NCI-H2107 (cell line): ENCODE data around the gene SMARCC1.

ENCODE experiments used
- DNase-seq: peaks from one replicate; lab custom pipeline; 2025; lab: John Stamatoyannopoulos, UW

The SMARCC1 gene

GRCh38 chr3:47630810-47631209 is 150.9 kb downstream of the SMARCC1 start:
- no peak for DNase-seq

DNA sequence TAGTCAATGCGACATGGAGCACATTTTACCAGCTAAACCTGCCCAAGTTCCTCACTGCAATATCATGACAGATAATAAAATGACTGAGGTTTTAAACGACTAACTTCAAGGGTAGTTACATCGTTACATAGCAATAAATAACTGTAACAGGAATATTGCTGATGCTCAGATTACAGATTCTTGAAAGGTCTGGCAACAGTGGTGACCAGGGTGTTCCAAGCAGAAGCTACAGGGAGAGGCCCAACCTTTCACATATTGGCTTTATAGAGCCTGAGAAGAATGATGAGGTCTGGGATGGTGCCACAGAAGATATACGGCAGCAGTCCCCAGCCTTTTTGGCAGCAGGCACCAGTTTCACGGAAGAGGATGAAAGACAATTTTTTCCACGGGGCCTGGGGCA is 151.9 kb downstream of the SMARCC1 start:
- no peak for DNase-seq

GRCh38 chr3:47628426-47628825 is 153.3 kb downstream of the SMARCC1 start:
- DNase-seq, result no peak

- no peak for DNase-seq
Observed at GRCh38 chr3:47622671-47623461, 158.8 kb downstream of the SMARCC1 start.

- DNase-seq, result no peak
Observed at GRCh38 chr3:47617086-47618010, 164.3 kb downstream of the SMARCC1 start.

GRCh38 chr3:47614788-47615187 is 166.9 kb downstream of the SMARCC1 start:
- no peak for DNase-seq

- DNase-seq, result no peak
Observed at GRCh38 chr3:47613722-47614121, 168.0 kb downstream of the SMARCC1 start.

- no peak for DNase-seq
Observed at GRCh38 chr3:47612879-47613278, 168.8 kb downstream of the SMARCC1 start.

- no peak for DNase-seq
Observed at GRCh38 chr3:47612178-47612577, 169.5 kb downstream of the SMARCC1 start.

GRCh38 chr3:47611576-47611975 is 170.1 kb downstream of the SMARCC1 start:
- DNase-seq, result no peak

- no peak for DNase-seq
Observed at GRCh38 chr3:47610583-47610982, 171.1 kb downstream of the SMARCC1 start.

DNA sequence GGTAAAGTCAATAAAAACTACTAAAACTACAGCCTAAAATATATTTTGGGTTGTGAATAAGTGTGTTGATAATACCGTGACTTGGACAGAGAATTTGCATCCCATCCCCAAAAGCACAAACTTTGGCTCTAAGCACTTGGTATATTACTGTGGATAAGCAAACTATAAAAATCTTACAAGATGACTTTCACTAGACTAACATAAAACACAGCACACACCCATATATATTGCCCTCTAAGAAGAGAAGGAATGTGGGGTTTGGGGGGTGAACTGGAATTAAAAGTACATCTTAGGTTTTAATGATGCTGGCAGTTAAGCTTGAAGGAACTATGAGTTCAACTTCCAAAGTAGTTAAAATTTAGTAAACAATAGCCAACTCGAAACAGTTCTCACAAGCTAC is 174.4 kb downstream of the SMARCC1 start:
- no peak for DNase-seq

GRCh38 chr3:47606165-47606564 is 175.5 kb downstream of the SMARCC1 start:
- no peak for DNase-seq

GRCh38 chr3:47605652-47606051 is 176.0 kb downstream of the SMARCC1 start:
- DNase-seq, result no peak

- DNase-seq, result no peak
Observed at GRCh38 chr3:47604145-47604544, 177.5 kb downstream of the SMARCC1 start.

- no peak for DNase-seq
Observed at GRCh38 chr3:47603332-47603731, 178.4 kb downstream of the SMARCC1 start.

- no peak for DNase-seq
Observed at GRCh38 chr3:47601281-47601680, 180.4 kb downstream of the SMARCC1 start.

GRCh38 chr3:47594792-47595191 is 186.9 kb downstream of the SMARCC1 start:
- no peak for DNase-seq

GRCh38 chr3:47592066-47592795 is 189.5 kb downstream of the SMARCC1 start:
- no peak for DNase-seq

- no peak for DNase-seq
Observed at GRCh38 chr3:47590216-47590615, 191.5 kb downstream of the SMARCC1 start.

- no peak for DNase-seq
Observed at GRCh38 chr3:47588587-47588986, 193.1 kb downstream of the SMARCC1 start.

DNA sequence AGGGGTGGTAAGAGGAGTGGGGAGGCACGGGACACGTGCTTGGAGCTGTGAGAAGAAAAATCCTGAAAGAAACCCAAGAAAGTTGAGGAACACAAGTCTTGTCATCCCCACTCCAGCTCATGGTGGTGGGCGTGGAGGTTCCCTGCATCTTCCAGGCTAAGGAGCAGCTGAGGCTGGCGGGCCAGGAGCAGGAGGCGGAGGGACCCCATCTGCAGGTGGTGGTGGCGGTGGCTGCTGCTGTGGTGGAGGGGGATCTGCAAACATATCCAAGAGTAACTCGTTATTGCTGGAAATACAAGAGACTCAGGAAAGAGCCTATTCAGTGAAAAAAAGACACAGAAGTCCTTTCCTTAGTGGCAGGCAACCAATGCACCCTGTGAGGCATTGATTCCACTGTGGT is 193.6 kb downstream of the SMARCC1 start:
- DNase-seq, result no peak
